ENCODE results near the gene POU2F3. TPM values are rescaled to one million over a fixed set of nuclear protein-coding genes. Genes with fewer than 3 reads are reported as not detected.

Gene POU2F3
- total RNA-seq, 1 donor from 2014 or later = 0.98 TPM

- no peak overlapping the region for H3K4me3 Mint-ChIP-seq
- H3K27ac Mint-ChIP-seq = no peak overlapping the region
- H3K4me1 Mint-ChIP-seq = peaks cover 19% of the 10 kb centered on the region
- TF ChIP-seq CTCF (IDR thresholded peaks at IDR 0.05; ENCODE audit: unreplicated experiment) = no peak
- no peaks in the 10 kb centered on the region for H3K36me3 Mint-ChIP-seq
- no peaks in the 10 kb centered on the region for H3K9me3 Mint-ChIP-seq
- no peak for DNase-seq (ENCODE audit: low spot score in 2 of 2, unreplicated experiment in 2 of 2)
- H3K27me3 Mint-ChIP-seq (ENCODE audit: low read depth) = peaks cover 27% of the 10 kb centered on the region
These were observed 43.1 kb upstream of the POU2F3 start for GRCh38 chr11:120196826-120197225.

DNA sequence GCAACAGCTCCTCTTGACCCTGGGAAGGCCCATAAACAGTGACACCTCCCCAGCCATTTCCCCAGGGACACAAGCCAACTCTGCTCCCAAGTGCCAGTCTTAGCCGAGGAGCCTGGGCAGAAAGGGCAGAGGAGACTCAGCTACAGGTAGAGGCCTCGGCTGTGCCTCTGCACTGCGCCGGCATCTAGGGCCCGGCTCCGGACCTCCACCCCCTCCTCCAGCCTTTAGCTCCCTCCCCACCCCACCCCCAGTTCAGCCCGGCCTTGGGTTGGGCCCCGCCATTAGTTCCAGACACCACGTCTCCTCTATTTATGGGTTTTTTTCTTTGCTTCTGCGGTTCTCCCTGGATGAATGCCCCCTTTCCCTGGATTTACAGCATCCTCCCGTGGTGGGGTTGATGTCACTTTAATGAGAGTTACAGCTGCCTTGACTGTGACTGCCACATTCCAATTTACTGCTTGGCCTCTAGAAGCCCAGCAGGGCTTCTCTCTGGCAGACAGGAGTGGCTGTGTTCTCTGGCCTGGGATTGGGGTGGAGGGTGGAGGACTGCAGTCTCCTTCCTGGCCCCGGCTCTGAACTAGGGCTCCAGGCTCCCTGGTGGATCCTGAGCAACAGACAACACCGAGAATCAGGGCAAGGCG is 42.6 kb upstream of the POU2F3 start:
- no peak for DNase-seq (ENCODE audit: low spot score in 2 of 2, unreplicated experiment in 2 of 2)
- TF ChIP-seq CTCF (IDR thresholded peaks at IDR 0.05; ENCODE audit: unreplicated experiment) = no peak
- Mint-ChIP-seq H3K36me3 (no peaks in the 10 kb centered on the region), H3K9me3 (no peaks in the 10 kb centered on the region), H3K4me1 (peaks cover 19% of the 10 kb centered on the region), H3K27ac (peak overlapping the region; percentile 80), H3K27me3 (ENCODE audit: low read depth) (peaks cover 30% of the 10 kb centered on the region), H3K4me3 (no peak overlapping the region)

- Mint-ChIP-seq H3K36me3 (no peaks in the 10 kb centered on the region), H3K4me3 (no peak overlapping the region), H3K27me3 (ENCODE audit: low read depth) (peaks cover 30% of the 10 kb centered on the region), H3K9me3 (no peaks in the 10 kb centered on the region), H3K27ac (no peak overlapping the region), H3K4me1 (peaks cover 19% of the 10 kb centered on the region)
- TF ChIP-seq CTCF (IDR thresholded peaks at IDR 0.05; ENCODE audit: unreplicated experiment) = no peak
- no peak for DNase-seq (ENCODE audit: low spot score in 2 of 2, unreplicated experiment in 2 of 2)
These were observed 42.0 kb upstream of the POU2F3 start for GRCh38 chr11:120197977-120198376.

- Mint-ChIP-seq H3K27ac (no peak overlapping the region), H3K9me3 (no peaks in the 10 kb centered on the region), H3K36me3 (no peaks in the 10 kb centered on the region), H3K4me3 (no peak overlapping the region), H3K4me1 (peaks cover 19% of the 10 kb centered on the region), H3K27me3 (ENCODE audit: low read depth) (peaks cover 30% of the 10 kb centered on the region)
- no peak for DNase-seq (ENCODE audit: low spot score in 2 of 2, unreplicated experiment in 2 of 2)
- TF ChIP-seq CTCF (IDR thresholded peaks at IDR 0.05; ENCODE audit: unreplicated experiment) = no peak
These were observed 41.5 kb upstream of the POU2F3 start for GRCh38 chr11:120198403-120198786.

GRCh38 chr11:120198787-120199469 is 41.0 kb upstream of the POU2F3 start:
- H3K36me3 Mint-ChIP-seq = no peaks in the 10 kb centered on the region
- peaks cover 30% of the 10 kb centered on the region for H3K27me3 Mint-ChIP-seq (ENCODE audit: low read depth)
- no peak for DNase-seq (ENCODE audit: low spot score in 2 of 2, unreplicated experiment in 2 of 2)
- H3K4me1 Mint-ChIP-seq = peaks cover 22% of the 10 kb centered on the region
- H3K4me3 Mint-ChIP-seq = no peak overlapping the region
- H3K9me3 Mint-ChIP-seq = no peaks in the 10 kb centered on the region
- TF ChIP-seq CTCF (IDR thresholded peaks at IDR 0.05; ENCODE audit: unreplicated experiment) = no peak
- no peak overlapping the region for H3K27ac Mint-ChIP-seq
